Type B pancreatic cell (in vitro differentiated cells): Measurements from ENCODE around the gene CHFR. TPM values are rescaled to one million over a fixed set of nuclear protein-coding genes. Genes with fewer than 3 reads are reported as not detected.

Experiments
- DNase-seq: peaks from one replicate; pipeline ENCODE4 v3.0.0; 2021; ENCODE audit warnings: mixed read lengths; ENCODE audit not compliant: unreplicated experiment; ENCODE audit errors: extremely low spot score
- H3K27ac Mint-ChIP-seq: 2 replicates; pipeline ENCODE4 v1.8.0; 2021; ENCODE audit warnings: mild to moderate bottlenecking, mixed read lengths
- H3K27me3 Mint-ChIP-seq: 2 replicates; pipeline ENCODE4 v1.8.0; 2021; ENCODE audit warnings: mixed read lengths
- H3K36me3 Mint-ChIP-seq: 2 replicates; pipeline ENCODE4 v1.8.0; 2021; ENCODE audit warnings: mixed read lengths
- H3K4me1 Mint-ChIP-seq: one replicate; pipeline ENCODE4 v1.8.0; 2021; ENCODE audit warnings: mixed read lengths; ENCODE audit not compliant: unreplicated experiment
- H3K4me3 Mint-ChIP-seq: 2 replicates; pipeline ENCODE4 v1.8.0; 2021; ENCODE audit warnings: mild to moderate bottlenecking, mixed read lengths
- H3K9me3 Mint-ChIP-seq: 2 replicates; pipeline ENCODE4 v1.8.0; 2021; ENCODE audit warnings: mixed read lengths
- total RNA-seq: library from RNA; stranded (reverse); gene quantifications from 2 replicates; pipeline ENCODE4 v1.2.1, GENCODE V29; 2021; ENCODE audit warnings: low replicate concordance
- TF ChIP-seq, protein P1 (sequence below): fragments of 200-600 bp; sonication (generic); conservative IDR thresholded peaks from 2 replicates; pipeline ENCODE4 v1.5.0; 2021; ENCODE audit warnings: antibody characterized with exemption, mild to moderate bottlenecking

The CHFR gene
- total RNA-seq, 1 donor from 2014 or later: 37.1 TPM

GRCh38 chr12:132806857-132807256, 80.5 kb downstream of the CHFR start:
- Mint-ChIP-seq H3K27me3 (no peaks in the 10 kb centered on the region), H3K9me3 (peaks cover 4% of the 10 kb centered on the region), H3K4me3 (no peak overlapping the region), H3K36me3 (peaks cover 20% of the 10 kb centered on the region), H3K4me1 (no peaks in the 10 kb centered on the region), H3K27ac (no peak overlapping the region)
- no peak for DNase-seq
- TF ChIP-seq, protein P1, sequence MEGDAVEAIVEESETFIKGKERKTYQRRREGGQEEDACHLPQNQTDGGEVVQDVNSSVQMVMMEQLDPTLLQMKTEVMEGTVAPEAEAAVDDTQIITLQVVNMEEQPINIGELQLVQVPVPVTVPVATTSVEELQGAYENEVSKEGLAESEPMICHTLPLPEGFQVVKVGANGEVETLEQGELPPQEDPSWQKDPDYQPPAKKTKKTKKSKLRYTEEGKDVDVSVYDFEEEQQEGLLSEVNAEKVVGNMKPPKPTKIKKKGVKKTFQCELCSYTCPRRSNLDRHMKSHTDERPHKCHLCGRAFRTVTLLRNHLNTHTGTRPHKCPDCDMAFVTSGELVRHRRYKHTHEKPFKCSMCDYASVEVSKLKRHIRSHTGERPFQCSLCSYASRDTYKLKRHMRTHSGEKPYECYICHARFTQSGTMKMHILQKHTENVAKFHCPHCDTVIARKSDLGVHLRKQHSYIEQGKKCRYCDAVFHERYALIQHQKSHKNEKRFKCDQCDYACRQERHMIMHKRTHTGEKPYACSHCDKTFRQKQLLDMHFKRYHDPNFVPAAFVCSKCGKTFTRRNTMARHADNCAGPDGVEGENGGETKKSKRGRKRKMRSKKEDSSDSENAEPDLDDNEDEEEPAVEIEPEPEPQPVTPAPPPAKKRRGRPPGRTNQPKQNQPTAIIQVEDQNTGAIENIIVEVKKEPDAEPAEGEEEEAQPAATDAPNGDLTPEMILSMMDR: no peak

- Mint-ChIP-seq H3K27me3 (no peaks in the 10 kb centered on the region), H3K9me3 (no peaks in the 10 kb centered on the region), H3K4me1 (no peaks in the 10 kb centered on the region), H3K36me3 (peaks cover 17% of the 10 kb centered on the region), H3K27ac (no peak overlapping the region), H3K4me3 (no peak overlapping the region)
- no peak for DNase-seq
- TF ChIP-seq, protein P1: no peak
Observed at GRCh38 chr12:132804426-132804861, 83.0 kb downstream of the CHFR start.

- no peak for DNase-seq
- Mint-ChIP-seq H3K4me1 (no peaks in the 10 kb centered on the region), H3K27ac (no peak overlapping the region), H3K4me3 (no peak overlapping the region), H3K9me3 (no peaks in the 10 kb centered on the region), H3K27me3 (no peaks in the 10 kb centered on the region), H3K36me3 (peaks cover 16% of the 10 kb centered on the region)
- TF ChIP-seq, protein P1: no peak
Observed at GRCh38 chr12:132803888-132804287, 83.5 kb downstream of the CHFR start.

- DNase-seq: no peak
- no peaks in the 10 kb centered on the region for H3K9me3 Mint-ChIP-seq
- no peaks in the 10 kb centered on the region for H3K4me1 Mint-ChIP-seq
- H3K27me3 Mint-ChIP-seq: no peaks in the 10 kb centered on the region
- TF ChIP-seq, protein P1: no peak
- H3K27ac Mint-ChIP-seq: no peak overlapping the region
- H3K4me3 Mint-ChIP-seq: no peak overlapping the region
- peaks cover 11% of the 10 kb centered on the region for H3K36me3 Mint-ChIP-seq
Observed at GRCh38 chr12:132803125-132803524, 84.3 kb downstream of the CHFR start.

GRCh38 chr12:132801741-132802140, 85.7 kb downstream of the CHFR start:
- H3K9me3 Mint-ChIP-seq: no peaks in the 10 kb centered on the region
- no peak overlapping the region for H3K4me3 Mint-ChIP-seq
- H3K36me3 Mint-ChIP-seq: peaks cover 15% of the 10 kb centered on the region
- H3K4me1 Mint-ChIP-seq: no peaks in the 10 kb centered on the region
- TF ChIP-seq, protein P1: no peak
- DNase-seq: no peak
- no peaks in the 10 kb centered on the region for H3K27me3 Mint-ChIP-seq
- no peak overlapping the region for H3K27ac Mint-ChIP-seq

DNA sequence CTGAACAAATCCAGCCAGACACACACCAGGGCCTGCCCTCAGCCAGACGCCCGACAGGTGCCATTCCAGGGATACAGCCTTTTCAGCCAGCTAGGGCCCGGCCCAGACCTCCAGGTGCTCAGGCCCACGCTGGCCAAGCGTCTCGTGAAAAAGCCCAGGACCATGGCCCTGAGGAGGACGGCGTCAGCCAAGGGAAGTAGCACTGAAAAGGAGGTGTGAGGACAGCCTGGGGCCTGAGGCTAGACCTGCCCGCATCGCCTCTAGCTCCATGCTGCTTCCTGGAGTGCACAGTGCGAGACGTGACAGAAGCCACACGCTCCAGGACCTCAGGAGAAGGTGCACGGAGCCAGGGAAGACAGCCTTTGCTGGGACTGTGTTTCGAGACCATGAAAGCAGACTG, 88.6 kb downstream of the CHFR start:
- Mint-ChIP-seq H3K27me3 (no peaks in the 10 kb centered on the region), H3K4me1 (no peaks in the 10 kb centered on the region), H3K9me3 (no peaks in the 10 kb centered on the region), H3K4me3 (no peak overlapping the region), H3K36me3 (peaks cover 8% of the 10 kb centered on the region), H3K27ac (no peak overlapping the region)
- no peak for DNase-seq
- TF ChIP-seq, protein P1: no peak
